Measurements from ENCODE around the gene STK38. TPM values are rescaled to one million over a fixed set of nuclear protein-coding genes. Genes with fewer than 3 reads are reported as not detected.

Gene STK38
- total RNA-seq, 1 donor from 2014 or later: 55.1 TPM

DNA sequence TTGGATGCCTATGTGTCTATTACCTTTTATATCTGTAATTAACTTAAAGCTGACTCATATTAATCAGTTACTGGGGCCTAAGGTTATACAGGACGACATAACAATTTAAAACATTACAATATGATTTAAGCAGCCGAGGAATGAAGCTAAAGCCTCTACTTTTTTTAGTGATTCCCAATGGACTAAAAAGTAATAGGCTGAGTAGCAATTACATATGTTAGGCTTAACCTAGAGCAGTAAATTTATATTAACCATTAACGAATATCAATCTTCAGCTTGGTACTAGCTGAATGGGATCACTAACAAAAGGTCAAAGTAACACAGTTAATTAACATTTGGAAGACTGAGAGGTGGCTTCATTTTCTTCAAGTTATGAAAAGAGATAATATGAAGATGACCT is 43.1 kb downstream of the STK38 start:
- no peak overlapping the region for H3K27ac Mint-ChIP-seq (ENCODE audit: unreplicated experiment)
- DNase-seq: no peak
- no peak overlapping the region for H3K4me3 Mint-ChIP-seq (ENCODE audit: unreplicated experiment)
- H3K36me3 Mint-ChIP-seq (ENCODE audit: unreplicated experiment): peaks cover 3% of the 10 kb centered on the region
- TF ChIP-seq, protein P1, sequence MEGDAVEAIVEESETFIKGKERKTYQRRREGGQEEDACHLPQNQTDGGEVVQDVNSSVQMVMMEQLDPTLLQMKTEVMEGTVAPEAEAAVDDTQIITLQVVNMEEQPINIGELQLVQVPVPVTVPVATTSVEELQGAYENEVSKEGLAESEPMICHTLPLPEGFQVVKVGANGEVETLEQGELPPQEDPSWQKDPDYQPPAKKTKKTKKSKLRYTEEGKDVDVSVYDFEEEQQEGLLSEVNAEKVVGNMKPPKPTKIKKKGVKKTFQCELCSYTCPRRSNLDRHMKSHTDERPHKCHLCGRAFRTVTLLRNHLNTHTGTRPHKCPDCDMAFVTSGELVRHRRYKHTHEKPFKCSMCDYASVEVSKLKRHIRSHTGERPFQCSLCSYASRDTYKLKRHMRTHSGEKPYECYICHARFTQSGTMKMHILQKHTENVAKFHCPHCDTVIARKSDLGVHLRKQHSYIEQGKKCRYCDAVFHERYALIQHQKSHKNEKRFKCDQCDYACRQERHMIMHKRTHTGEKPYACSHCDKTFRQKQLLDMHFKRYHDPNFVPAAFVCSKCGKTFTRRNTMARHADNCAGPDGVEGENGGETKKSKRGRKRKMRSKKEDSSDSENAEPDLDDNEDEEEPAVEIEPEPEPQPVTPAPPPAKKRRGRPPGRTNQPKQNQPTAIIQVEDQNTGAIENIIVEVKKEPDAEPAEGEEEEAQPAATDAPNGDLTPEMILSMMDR (IDR thresholded peaks at IDR 0.05; ENCODE audit: partially characterized antibody, unreplicated experiment): no peak
- no peaks in the 10 kb centered on the region for H3K9me3 Mint-ChIP-seq (ENCODE audit: unreplicated experiment)
- peaks cover 5% of the 10 kb centered on the region for H3K4me1 Mint-ChIP-seq (ENCODE audit: low read depth, unreplicated experiment)
- H3K27me3 Mint-ChIP-seq (ENCODE audit: unreplicated experiment): no peaks in the 10 kb centered on the region

DNA sequence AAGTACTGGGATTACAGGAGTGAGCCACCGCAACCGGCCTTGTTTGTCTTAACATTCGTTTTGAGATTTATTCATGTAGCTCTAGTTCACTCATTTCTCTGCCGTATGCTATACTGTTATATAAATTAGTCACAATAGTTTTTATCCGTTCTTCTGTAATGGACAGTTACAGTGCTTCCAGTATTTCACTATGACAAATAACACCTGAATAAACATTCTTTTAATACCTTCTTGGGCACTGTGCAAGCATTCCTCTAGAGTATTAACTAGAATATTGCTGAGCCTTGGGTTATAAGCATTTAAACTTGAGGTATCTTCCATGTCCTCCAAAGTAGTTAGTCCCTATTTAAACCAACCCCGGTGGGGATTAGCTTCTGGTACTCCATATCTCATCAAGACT is 45.6 kb downstream of the STK38 start:
- H3K9me3 Mint-ChIP-seq (ENCODE audit: unreplicated experiment): no peaks in the 10 kb centered on the region
- no peak overlapping the region for H3K27ac Mint-ChIP-seq (ENCODE audit: unreplicated experiment)
- no peaks in the 10 kb centered on the region for H3K27me3 Mint-ChIP-seq (ENCODE audit: unreplicated experiment)
- H3K36me3 Mint-ChIP-seq (ENCODE audit: unreplicated experiment): no peaks in the 10 kb centered on the region
- TF ChIP-seq, protein P1 (IDR thresholded peaks at IDR 0.05; ENCODE audit: partially characterized antibody, unreplicated experiment): no peak
- no peak for DNase-seq
- peaks cover 3% of the 10 kb centered on the region for H3K4me1 Mint-ChIP-seq (ENCODE audit: low read depth, unreplicated experiment)
- no peak overlapping the region for H3K4me3 Mint-ChIP-seq (ENCODE audit: unreplicated experiment)

GRCh38 chr6:36499918-36500317 is 47.4 kb downstream of the STK38 start:
- no peak overlapping the region for H3K4me3 Mint-ChIP-seq (ENCODE audit: unreplicated experiment)
- no peaks in the 10 kb centered on the region for H3K9me3 Mint-ChIP-seq (ENCODE audit: unreplicated experiment)
- no peaks in the 10 kb centered on the region for H3K36me3 Mint-ChIP-seq (ENCODE audit: unreplicated experiment)

GRCh38 chr6:36495086-36495485 is 52.2 kb downstream of the STK38 start:
- H3K4me3 Mint-ChIP-seq (ENCODE audit: unreplicated experiment): no peak overlapping the region
- no peak overlapping the region for H3K27ac Mint-ChIP-seq (ENCODE audit: unreplicated experiment)
- H3K9me3 Mint-ChIP-seq (ENCODE audit: unreplicated experiment): peaks cover 2% of the 10 kb centered on the region
- peaks cover 2% of the 10 kb centered on the region for H3K4me1 Mint-ChIP-seq (ENCODE audit: low read depth, unreplicated experiment)
- peaks cover 2% of the 10 kb centered on the region for H3K27me3 Mint-ChIP-seq (ENCODE audit: unreplicated experiment)
- TF ChIP-seq, protein P1 (IDR thresholded peaks at IDR 0.05; ENCODE audit: partially characterized antibody, unreplicated experiment): no peak
- DNase-seq: no peak
- no peaks in the 10 kb centered on the region for H3K36me3 Mint-ChIP-seq (ENCODE audit: unreplicated experiment)

More at GRCh38 chr6:36499918-36500317, 47.4 kb downstream of the STK38 start:
- Mint-ChIP-seq H3K4me1 (ENCODE audit: low read depth, unreplicated experiment) (peaks cover 3% of the 10 kb centered on the region), H3K27ac (ENCODE audit: unreplicated experiment) (no peak overlapping the region), H3K27me3 (ENCODE audit: unreplicated experiment) (no peaks in the 10 kb centered on the region)
- no peak for DNase-seq
- TF ChIP-seq, protein P1 (IDR thresholded peaks at IDR 0.05; ENCODE audit: partially characterized antibody, unreplicated experiment): no peak

DNA sequence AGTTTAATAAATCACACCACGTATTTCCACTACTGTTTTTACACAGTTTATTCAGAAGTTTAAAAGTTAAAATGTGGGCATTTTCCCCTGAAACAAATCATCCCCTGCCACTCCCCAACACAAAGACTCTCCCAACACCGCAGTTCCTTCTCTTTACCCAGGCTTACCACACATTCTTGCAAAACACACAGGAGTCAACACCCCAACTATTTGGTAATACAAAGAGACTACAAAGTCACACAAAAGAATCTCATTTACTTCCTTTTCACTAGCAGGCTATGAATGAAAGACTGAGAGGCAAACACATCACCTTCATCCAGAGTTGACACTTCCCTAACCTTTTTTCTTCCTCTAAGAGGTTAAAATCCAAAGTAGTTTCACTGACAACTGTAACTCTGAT is 53.4 kb downstream of the STK38 start:
- Mint-ChIP-seq H3K27ac (ENCODE audit: unreplicated experiment) (no peak overlapping the region), H3K4me1 (ENCODE audit: low read depth, unreplicated experiment) (peaks cover 2% of the 10 kb centered on the region), H3K4me3 (ENCODE audit: unreplicated experiment) (peak overlapping the region; percentile 31), H3K9me3 (ENCODE audit: unreplicated experiment) (peaks cover 5% of the 10 kb centered on the region), H3K36me3 (ENCODE audit: unreplicated experiment) (no peaks in the 10 kb centered on the region), H3K27me3 (ENCODE audit: unreplicated experiment) (peaks cover 2% of the 10 kb centered on the region)
- DNase-seq: no peak
- TF ChIP-seq, protein P1 (IDR thresholded peaks at IDR 0.05; ENCODE audit: partially characterized antibody, unreplicated experiment): no peak

Data from glutamatergic neuron (in vitro differentiated cells).